HG03103 (cell line): ENCODE data around the gene NTRK3.
"Not testable (repeated sequence)": the region's sequence is repeated elsewhere in the genome, so short reads cannot be mapped to it uniquely, and the experiment has no call there.

Source experiments
- ATAC-seq: cut with Tn5 transposase; IDR thresholded peaks from one replicate; pipeline ENCODE4 v1.9.1; 2021; ENCODE audit warnings: low read depth; ENCODE audit not compliant: unreplicated experiment

The NTRK3 gene

DNA sequence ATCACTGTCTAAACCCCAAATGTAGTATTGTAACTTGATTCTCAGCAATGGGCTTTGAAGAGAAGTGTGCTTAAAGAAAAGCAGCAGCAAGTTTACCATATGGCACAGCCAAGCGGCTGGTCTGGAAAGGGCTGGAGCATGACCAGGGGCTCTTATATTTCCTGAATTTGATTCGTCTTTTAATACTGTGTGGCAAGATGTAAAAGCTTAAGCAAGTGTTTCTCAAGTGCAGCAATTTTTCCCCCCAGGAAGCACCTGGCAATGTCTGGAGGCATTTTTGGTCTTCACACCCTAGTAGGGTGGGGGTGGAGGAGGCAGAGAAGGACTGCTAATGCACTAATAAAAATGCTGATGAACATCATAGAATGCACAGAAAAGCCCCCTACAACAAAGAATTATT is 397.9 kb downstream of the NTRK3 start:
- no peak for ATAC-seq

GRCh38 chr15:87851497-87851896 is 405.0 kb downstream of the NTRK3 start:
- no peak for ATAC-seq

GRCh38 chr15:87850916-87851315 is 405.6 kb downstream of the NTRK3 start:
- ATAC-seq, result no peak

DNA sequence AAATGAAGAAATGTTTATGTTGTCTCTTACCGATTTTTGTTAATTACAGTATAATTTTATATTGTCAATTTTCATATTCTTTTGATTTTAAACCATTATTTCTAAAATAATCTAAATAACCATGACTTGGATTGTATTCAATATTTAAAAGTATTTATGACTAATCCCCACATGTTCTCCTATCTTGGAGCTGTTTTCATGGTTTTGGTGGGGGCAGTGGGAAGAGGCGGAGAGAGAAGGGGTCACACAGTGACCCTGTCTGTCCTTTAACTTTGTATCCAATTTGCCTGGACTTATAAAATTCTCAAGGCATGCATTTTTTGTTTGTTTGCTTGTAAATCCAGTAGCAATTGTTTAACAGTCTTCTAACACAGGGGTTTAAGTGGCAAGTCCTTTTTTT is 407.4 kb downstream of the NTRK3 start:
- no peak for ATAC-seq

DNA sequence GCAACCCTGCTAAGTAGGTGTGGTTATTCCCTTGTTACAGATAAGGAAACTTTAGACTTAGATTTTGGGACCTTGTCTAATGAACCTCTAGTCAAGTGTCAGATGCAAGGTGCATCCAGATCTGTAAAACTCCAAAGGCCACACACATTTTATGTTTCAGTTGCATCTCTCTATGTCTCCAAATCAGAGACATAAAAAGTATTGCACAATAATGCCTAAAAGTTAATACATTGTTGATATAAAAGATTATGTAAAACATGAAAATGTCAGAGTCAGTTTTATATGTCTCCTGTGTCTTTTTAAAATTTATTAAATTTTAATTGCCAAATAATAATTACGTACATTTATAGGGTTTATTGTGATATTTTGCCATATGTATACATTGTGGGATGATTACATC is 408.5 kb downstream of the NTRK3 start:
- ATAC-seq, result no peak

- ATAC-seq, result no peak
Observed at GRCh38 chr15:87846746-87847145, 409.8 kb downstream of the NTRK3 start.

DNA sequence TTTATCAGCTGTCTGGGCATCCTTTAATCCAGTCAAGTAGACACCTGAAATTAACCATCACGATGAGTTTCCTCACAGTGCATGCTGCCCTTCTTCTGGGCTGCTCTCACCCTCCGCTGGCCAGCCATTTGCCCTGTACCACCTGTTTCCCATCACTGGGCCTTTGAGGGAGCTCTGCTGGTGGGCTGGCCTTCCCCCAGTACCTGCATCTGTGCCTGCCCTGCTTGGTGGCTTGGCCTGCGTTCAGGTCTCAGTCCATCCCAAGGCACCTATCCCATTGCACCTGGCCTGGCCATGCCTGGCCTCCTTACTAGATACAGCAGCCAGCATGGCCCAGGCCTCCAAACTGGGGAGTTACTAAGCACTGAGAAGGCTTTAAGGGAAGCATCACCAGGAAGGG is 413.2 kb downstream of the NTRK3 start:
- no peak for ATAC-seq

- ATAC-seq, result no peak
Observed at GRCh38 chr15:87841426-87841998, 415.0 kb downstream of the NTRK3 start.

- ATAC-seq, result not testable (repeated sequence)
Observed at GRCh38 chr15:87835830-87836229, 420.7 kb downstream of the NTRK3 start.

GRCh38 chr15:87833333-87833732 is 423.2 kb downstream of the NTRK3 start:
- ATAC-seq, result not testable (repeated sequence)

GRCh38 chr15:87829332-87830050 is 427.0 kb downstream of the NTRK3 start:
- no peak for ATAC-seq

DNA sequence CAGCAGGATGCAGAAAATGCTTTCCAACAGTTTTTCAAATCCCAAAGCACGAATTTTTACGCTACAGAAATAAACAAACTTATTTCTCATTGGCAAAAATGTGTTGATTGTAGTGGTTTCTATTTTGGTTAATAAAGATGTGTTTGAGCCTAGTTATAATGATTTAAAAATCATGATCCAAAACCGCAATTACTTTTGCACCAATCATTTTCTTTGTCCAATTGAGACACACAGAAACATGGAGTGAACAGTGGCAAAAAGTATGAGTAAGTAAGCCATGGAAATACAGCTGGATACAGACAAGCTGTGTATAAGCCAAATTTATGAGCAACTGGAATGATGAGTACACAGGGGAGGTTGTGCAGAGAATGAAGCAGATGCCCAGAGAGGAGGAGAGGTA is 427.9 kb downstream of the NTRK3 start:
- no peak for ATAC-seq

GRCh38 chr15:87827131-87827530 is 429.4 kb downstream of the NTRK3 start:
- ATAC-seq, result no peak

DNA sequence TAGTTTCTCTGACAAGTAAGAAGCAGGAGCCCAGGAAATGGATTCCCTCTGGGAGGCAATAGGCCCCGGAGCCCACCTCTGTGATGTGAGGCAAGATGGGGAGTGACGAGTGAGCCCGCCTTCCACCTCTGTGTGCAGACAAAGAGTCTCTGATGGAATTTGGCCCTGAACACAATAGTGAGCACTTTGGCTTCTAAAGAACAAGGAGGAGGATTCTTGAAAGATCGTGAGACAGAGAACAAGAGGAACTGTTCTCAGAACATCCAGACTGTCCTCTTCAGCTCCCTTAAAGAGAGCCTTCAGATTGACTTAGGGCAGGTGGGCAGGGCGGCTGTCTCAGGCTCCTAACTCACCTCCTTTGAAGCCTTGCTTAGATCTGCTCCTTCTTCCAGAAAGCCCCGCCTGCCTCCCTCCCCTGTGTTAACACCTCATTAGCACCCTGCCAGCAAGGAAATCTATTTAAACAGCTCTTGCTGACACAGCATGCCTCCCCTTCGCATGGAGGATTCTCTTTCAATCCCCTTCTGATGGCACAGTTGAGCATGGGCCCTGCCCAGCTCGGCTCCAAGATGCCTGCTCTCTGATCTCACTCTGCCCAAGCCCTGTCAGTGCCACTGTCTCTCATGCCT is 430.3 kb downstream of the NTRK3 start:
- no peak for ATAC-seq

GRCh38 chr15:87818756-87819155 is 437.8 kb downstream of the NTRK3 start:
- no peak for ATAC-seq

DNA sequence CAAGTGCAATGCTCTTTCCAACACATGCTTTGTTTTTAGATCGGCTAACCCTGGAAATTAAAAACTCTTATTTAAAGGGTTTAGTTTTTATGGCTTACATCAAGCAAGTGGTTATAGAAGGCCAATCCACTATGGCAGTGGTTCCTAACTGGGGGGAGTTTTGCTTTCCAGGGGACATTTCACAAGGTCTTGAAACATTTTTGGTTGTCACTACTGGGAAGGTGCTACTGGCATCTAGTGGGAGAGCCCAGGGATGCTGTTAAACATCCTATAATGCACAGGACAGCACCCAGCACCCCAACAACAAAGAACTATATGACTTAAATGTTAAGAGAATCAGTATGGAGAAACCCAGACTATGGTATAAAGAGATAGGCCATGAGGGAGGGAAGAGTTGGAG is 439.0 kb downstream of the NTRK3 start:
- ATAC-seq, result no peak

GRCh38 chr15:87816811-87817210 is 439.7 kb downstream of the NTRK3 start:
- no peak for ATAC-seq

- no peak for ATAC-seq
Observed at GRCh38 chr15:87816016-87816415, 440.5 kb downstream of the NTRK3 start.
